GM23338 (cell line): ENCODE data around the gene TCF12. TPM values are rescaled to one million over a fixed set of nuclear protein-coding genes. Genes with fewer than 3 reads are reported as not detected.

ENCODE experiments used
- ATAC-seq: fragments of 200-7000 bp; cut with Tn5 transposase; 3 replicates; pipeline ENCODE4 v1.9.1; 2020
- DNase-seq: peaks from one replicate; pipeline ENCODE4 v3.0.0-alpha.2; 2015; ENCODE audit warnings: low spot score
- H2AFZ ChIP-seq: fragments of 200-600 bp; sonication (generic); 2 replicates; pipeline ENCODE4 v1.8.0; 2016; ENCODE audit warnings: antibody characterized with exemption, mild to moderate bottlenecking, moderate library complexity
- H3F3A ChIP-seq: fragments of 200-600 bp; sonication (generic); replicated peaks from 2 replicates; pipeline ENCODE4 v1.8.0; 2017; ENCODE audit warnings: antibody characterized with exemption, mixed run types, low read depth
- H3K27ac ChIP-seq: fragments of 200-600 bp; sonication (generic); 2 replicates; pipeline ENCODE4 v1.6.1; 2016; ENCODE audit warnings: low read depth
- H3K27me3 ChIP-seq: fragments of 200-600 bp; sonication (generic); 2 replicates; pipeline ENCODE4 v1.8.0; 2016; ENCODE audit warnings: mild to moderate bottlenecking, mixed run types, moderate library complexity; ENCODE audit not compliant: insufficient read depth
- H3K36me3 ChIP-seq: fragments of 200-600 bp; sonication (generic); 2 replicates; pipeline ENCODE4 v1.8.0; 2016; ENCODE audit warnings: mild to moderate bottlenecking; ENCODE audit not compliant: insufficient read depth
- H3K4me1 ChIP-seq: fragments of 200-600 bp; sonication (generic); 2 replicates; pipeline ENCODE4 v1.8.0; 2016; ENCODE audit warnings: mild to moderate bottlenecking, moderate library complexity; ENCODE audit not compliant: insufficient read depth
- H3K4me2 ChIP-seq: fragments of 200-600 bp; sonication (generic); 2 replicates; pipeline ENCODE4 v1.7.1; 2017; ENCODE audit warnings: mixed run types
- H3K4me3 ChIP-seq: fragments of 200-600 bp; sonication (generic); 2 replicates; pipeline ENCODE4 v1.6.1; 2016; ENCODE audit warnings: mixed run types
- H3K79me2 ChIP-seq: fragments of 200-600 bp; sonication (generic); replicated peaks from 2 replicates; pipeline ENCODE4 v1.8.0; 2017; ENCODE audit warnings: mild to moderate bottlenecking; ENCODE audit not compliant: insufficient read depth
- H3K9me2 ChIP-seq: fragments of 200-600 bp; sonication (generic); 2 replicates; pipeline ENCODE4 v1.8.0; 2017; ENCODE audit not compliant: insufficient read depth
- H4K20me1 ChIP-seq: fragments of 200-600 bp; sonication (generic); replicated peaks from 2 replicates; pipeline ENCODE4 v1.8.0; 2017; ENCODE audit warnings: mild to moderate bottlenecking; ENCODE audit not compliant: insufficient read depth
- H3K27ac Mint-ChIP-seq: 2 replicates; pipeline ENCODE4 v1.8.0; 2020; ENCODE audit warnings: inconsistent platforms, mild to moderate bottlenecking, moderate library complexity, mixed read lengths
- H3K27me3 Mint-ChIP-seq: 3 replicates; pipeline ENCODE4 v1.8.0; 2022; ENCODE audit warnings: low read depth, mild to moderate bottlenecking, moderate library complexity, mixed read lengths, inconsistent platforms; ENCODE audit not compliant: insufficient read depth, poor library complexity
- H3K36me3 Mint-ChIP-seq: 3 replicates; pipeline ENCODE4 v1.8.0; 2021; ENCODE audit warnings: low read depth, mild to moderate bottlenecking, inconsistent platforms, moderate library complexity, mixed read lengths
- H3K4me1 Mint-ChIP-seq: 3 replicates; pipeline ENCODE4 v1.8.0; 2020; ENCODE audit warnings: mild to moderate bottlenecking, inconsistent platforms, mixed read lengths
- H3K4me3 Mint-ChIP-seq: 3 replicates; pipeline ENCODE4 v1.8.0; 2021; ENCODE audit warnings: moderate library complexity, mild to moderate bottlenecking, inconsistent platforms, mixed read lengths
- H3K9me3 Mint-ChIP-seq: 3 replicates; pipeline ENCODE4 v1.8.0; 2020; ENCODE audit warnings: moderate library complexity, mild to moderate bottlenecking, inconsistent platforms, mixed read lengths
- CTCF ChIP-seq, 2 experiments: fragments of 200-600 bp in 1 of 2; sonication (generic) in 1 of 2; conservative IDR thresholded peaks; 2 replicates each; pipeline versions ENCODE4 v1.5.1 to v1.6.1; 2016 to 2017; ENCODE audit warnings: antibody characterized with exemption in 2 of 2, low read depth in 2 of 2, mild to moderate bottlenecking in 2 of 2, moderate library complexity in 1 of 2
- EZH2phosphoT487 ChIP-seq: fragments of 200-600 bp; sonication (generic); IDR thresholded peaks from one replicate; pipeline ENCODE4 v1.8.1; 2018; ENCODE audit warnings: antibody characterized with exemption; ENCODE audit not compliant: unreplicated experiment
- ZNF331 ChIP-seq: fragments of 250-450 bp; sonication (Bioruptor Pico); IDR thresholded peaks from 2 replicates; pipeline ENCODE4 v1.5.0; 2020; ENCODE audit warnings: low read depth, mild to moderate bottlenecking, moderate library complexity
- ZNF462 ChIP-seq: fragments of 250-450 bp; sonication (Bioruptor Pico); IDR thresholded peaks from 2 replicates; pipeline ENCODE4 v1.5.0; 2020; ENCODE audit warnings: mild to moderate bottlenecking, moderate library complexity
- polyA plus RNA-seq: library from polyadenylated mRNA; unstranded; fragments of >200 nt; fragmentation: Nextera tagmentation; extraction: Ambion mirVana; gene quantifications from 2 replicates; pipeline ENCODE4 v1.2.1, GENCODE V29; 2016
- total RNA-seq: library from RNA; depleted of rRNA; stranded (reverse); fragments of >200 nt; shearing (Covaris generic); gene quantifications from 2 replicates; pipeline ENCODE4 v1.2.3, GENCODE V29; 2014

Gene TCF12
- total and polyA plus RNA-seq, 2 experiments from 2014 or later, result 27.6 to 104 TPM

- no peak for TF ChIP-seq ZNF462 (CRISPR knock-in tag)
- no peak for TF ChIP-seq EZH2phosphoT487
- TF ChIP-seq CTCF (conservative IDR thresholded peaks at IDR 0.05; ENCODE audit: low read depth in 2 of 2), result no peak
Measured at GRCh38 chr15:57144448-57144847, 226.0 kb downstream of the TCF12 start (continued).

- H3K4me3 Mint-ChIP-seq, result peak overlapping the region; percentile 54
- peak overlapping the region; percentile 92 for H3K27ac Mint-ChIP-seq
Measured at GRCh38 chr15:57146506-57147201, 228.2 kb downstream of the TCF12 start.

More at GRCh38 chr15:57146506-57147201, 228.2 kb downstream of the TCF12 start:
- H3F3A ChIP-seq, result no peaks in the 10 kb centered on the region
- Mint-ChIP-seq H3K9me3 (peaks cover 13% of the 10 kb centered on the region), H3K27me3 (peaks cover 3% of the 10 kb centered on the region), H3K36me3 (peaks cover 17% of the 10 kb centered on the region), H3K4me1 (peaks cover 20% of the 10 kb centered on the region)
- H4K20me1 ChIP-seq, result no peaks in the 10 kb centered on the region; the same call in 1 of the 2 replicates
- peaks cover 5% of the 10 kb centered on the region; the same call in 1 of the 2 replicates for H3K79me2 ChIP-seq
- H3K27ac ChIP-seq, result no peak overlapping the region
- H3K36me3 ChIP-seq, result no peaks in the 10 kb centered on the region
- no peak overlapping the region for H2AFZ ChIP-seq
- H3K27me3 ChIP-seq, result no peaks in the 10 kb centered on the region
- H3K4me1 ChIP-seq, result peaks cover 5% of the 10 kb centered on the region
- ATAC-seq, result no peak
- H3K4me3 ChIP-seq, result no peak overlapping the region
- H3K4me2 ChIP-seq, result peak overlapping the region; percentile 29
- no peaks in the 10 kb centered on the region for H3K9me2 ChIP-seq
- peak; percentile 71 for DNase-seq
- TF ChIP-seq CTCF (conservative IDR thresholded peaks at IDR 0.05; ENCODE audit: low read depth in 2 of 2), result peak; percentile 66 to 94
- no peak for TF ChIP-seq ZNF331 (CRISPR knock-in tag)
